ENCODE results near the gene SHC1. TPM values are rescaled to one million over a fixed set of nuclear protein-coding genes. Genes with fewer than 3 reads are reported as not detected.

SHC1 gene
- total and polyA plus RNA-seq, 2 donors (not counting 1 experiment from before 2014, with no cell fraction given), result 50.1 to 61.4 TPM

DNA sequence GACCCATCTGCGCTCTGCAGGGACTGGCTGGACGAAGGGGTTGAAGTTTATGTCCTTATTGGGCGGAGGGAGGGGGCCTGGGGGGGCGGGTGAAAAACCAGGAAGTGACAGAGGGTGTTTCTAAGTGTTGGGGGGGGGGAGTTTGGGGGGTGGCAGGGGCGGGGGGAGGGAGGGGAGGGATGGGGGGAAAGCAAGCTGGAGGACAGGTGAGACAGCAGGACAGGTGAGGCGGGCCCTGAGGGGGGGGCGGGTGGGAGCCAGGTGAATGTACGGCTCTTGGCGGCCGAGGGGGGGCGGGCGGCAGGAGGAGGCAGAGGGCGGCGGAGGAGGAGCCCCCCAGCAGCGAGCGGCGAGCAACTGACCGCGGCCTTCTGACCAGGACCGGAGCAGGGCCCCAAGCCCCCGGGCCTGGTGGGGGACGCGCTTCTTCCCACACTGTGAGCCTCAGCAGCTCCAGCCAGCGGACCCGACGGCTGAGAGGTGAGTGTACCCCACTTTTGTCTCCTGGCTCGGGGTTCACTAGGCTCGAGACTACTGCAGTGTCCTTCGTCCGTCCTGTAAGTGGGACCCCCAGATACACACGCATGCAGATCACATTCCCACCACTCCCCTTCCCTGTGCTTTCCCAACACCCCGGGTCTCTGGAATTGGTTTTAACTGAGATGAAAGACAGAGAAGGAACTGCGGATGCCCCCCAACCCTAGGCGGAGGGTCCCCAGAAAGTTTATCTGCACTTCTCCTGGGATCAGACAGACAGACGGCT lies 32.1 kb upstream of the SHC1 start, which contains the start of gene ZBTB7B:
Gene ZBTB7B, plus strand, starts transcription at position 339 of the 763 bp plus-strand sequence. CDS start 11,859 bp downstream, outside the sequence.
- TF ChIP-seq EZH2 (IDR thresholded peaks at IDR 0.05; ENCODE audit: borderline replicate concordance, insufficient read depth, low read depth, low read length, poor library complexity, severe bottlenecking), result no peak
- TF ChIP-seq, protein P1, sequence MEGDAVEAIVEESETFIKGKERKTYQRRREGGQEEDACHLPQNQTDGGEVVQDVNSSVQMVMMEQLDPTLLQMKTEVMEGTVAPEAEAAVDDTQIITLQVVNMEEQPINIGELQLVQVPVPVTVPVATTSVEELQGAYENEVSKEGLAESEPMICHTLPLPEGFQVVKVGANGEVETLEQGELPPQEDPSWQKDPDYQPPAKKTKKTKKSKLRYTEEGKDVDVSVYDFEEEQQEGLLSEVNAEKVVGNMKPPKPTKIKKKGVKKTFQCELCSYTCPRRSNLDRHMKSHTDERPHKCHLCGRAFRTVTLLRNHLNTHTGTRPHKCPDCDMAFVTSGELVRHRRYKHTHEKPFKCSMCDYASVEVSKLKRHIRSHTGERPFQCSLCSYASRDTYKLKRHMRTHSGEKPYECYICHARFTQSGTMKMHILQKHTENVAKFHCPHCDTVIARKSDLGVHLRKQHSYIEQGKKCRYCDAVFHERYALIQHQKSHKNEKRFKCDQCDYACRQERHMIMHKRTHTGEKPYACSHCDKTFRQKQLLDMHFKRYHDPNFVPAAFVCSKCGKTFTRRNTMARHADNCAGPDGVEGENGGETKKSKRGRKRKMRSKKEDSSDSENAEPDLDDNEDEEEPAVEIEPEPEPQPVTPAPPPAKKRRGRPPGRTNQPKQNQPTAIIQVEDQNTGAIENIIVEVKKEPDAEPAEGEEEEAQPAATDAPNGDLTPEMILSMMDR (IDR thresholded peaks at IDR 0.05), result no peak
- Mint-ChIP-seq H3K27me3 (no peaks in the 10 kb centered on the region), H3K27ac (peak within 1 kb of the TSS; percentile 96), H3K9me3 (ENCODE audit: insufficient read depth) (no peaks in the 10 kb centered on the region), H3K4me3 (peak within 1 kb of the TSS; percentile 90), H3K4me1 (peaks cover 58% of the 10 kb centered on the region)
- peak within 1 kb of the TSS; percentile 90 for H2AFZ ChIP-seq (ENCODE audit: insufficient read depth, low read depth, low read length, poor library complexity, severe bottlenecking)
- ATAC-seq (ENCODE audit: low read depth) (peak; percentile 5), DNase-seq (peak; percentile 57)
- ChIA-PET CTCF (interaction anchor here (1.3 to 18.4 kb wide), 2 partner anchors 11 to 18 kb away, joined by 3 to 295 read pairs; no protein-coding TSS in a partner anchor), POLR2A (interaction anchor here (0.7 to 7.4 kb wide), 7 partner anchors 12 to 1012 kb away, joined by 3 to 74 read pairs (median 4); partner anchors contain the start of genes CKS1B, PMVK and RPS27)
- peak within 1 kb of the TSS; percentile 80 to 81 for H3K27ac ChIP-seq (ENCODE audit: low read length in 2 of 2)
- peak within 1 kb of the TSS; percentile 97 for H3K4me2 ChIP-seq (replicated peaks; ENCODE audit: low read depth, low read length, poor library complexity, severe bottlenecking)
- no peaks in the 10 kb centered on the region for H3K9me3 ChIP-seq (ENCODE audit: control extremely low read depth in 1 of 3, control insufficient read depth in 2 of 3, insufficient read depth in 1 of 3, low read length in 2 of 3)
- H3K9ac ChIP-seq (ENCODE audit: low read length), result peak within 1 kb of the TSS; percentile 94
- peaks cover 50% of the 10 kb centered on the region for H3K79me2 ChIP-seq (ENCODE audit: control insufficient read depth, insufficient read depth, low read length)
- peaks cover 17% of the 10 kb centered on the region for H4K20me1 ChIP-seq (ENCODE audit: control insufficient read depth, insufficient read depth, low read length, poor library complexity, severe bottlenecking)
- no peaks in the 10 kb centered on the region for H3K27me3 ChIP-seq (replicated peaks in 1 of 4; ENCODE audit: control extremely low read depth in 1 of 4, control insufficient read depth in 3 of 4, insufficient read depth in 4 of 4, low read length in 3 of 4)
- intact Hi-C loops (cut with micrococcal nuclease), result loop anchor here (1.0 to 5.0 kb wide), 6 partner anchors 15 to 675 kb away; partner anchors contain the start of genes ADAR, ATP8B2, FLAD1 and UBE2Q1
- under 1% methylated on average over 27 of the region's 35 CpGs for WGBS (ENCODE audit: insufficient coverage)
- no peaks in the 10 kb centered on the region for H3K36me3 ChIP-seq (replicated peaks in 1 of 2; ENCODE audit: control extremely low read depth in 1 of 2, control insufficient read depth in 1 of 2, extremely low read depth in 1 of 2, insufficient read depth in 2 of 2, low read length in 1 of 2)
- peak within 1 kb of the TSS; percentile 86 to 98 (median 93) for H3K4me3 ChIP-seq (ENCODE audit: control extremely low read depth in 1 of 5, extremely low read depth in 1 of 5, insufficient read depth in 1 of 5, low read depth in 2 of 5, low read length in 4 of 5)
- peaks cover 49 to 57% of the 10 kb centered on the region in 2 donors for H3K4me1 ChIP-seq (ENCODE audit: control insufficient read depth in 2 of 2, insufficient read depth in 2 of 2, low read length in 2 of 2)

Data from B cell (primary cell).